PC-3 (cell line): ENCODE results near the gene KCNK3.

Experiments used
- CTCF ChIP-seq: fragments of 300-600 bp; sonication (generic); conservative IDR thresholded peaks from 2 replicates; pipeline ENCODE4 v1.5.1; 2017; ENCODE audit warnings: antibody characterized with exemption, low read depth, mild to moderate bottlenecking, low read length
- EZH2 ChIP-seq: fragments of 300-600 bp; sonication (generic); IDR thresholded peaks from one replicate; pipeline ENCODE4 v1.6.1; 2017; ENCODE audit warnings: antibody characterized with exemption, mild to moderate bottlenecking, low read length; ENCODE audit not compliant: unreplicated experiment

GRCh38 chr2:26649992-26650712 is 42.4 kb upstream of the KCNK3 start:
- TF ChIP-seq CTCF (no peak), EZH2 (no peak)
